GM12865 (cell line): ENCODE measurements around the gene UNC13A.
A peak's percentile ranks its signal among the peaks of the same experiment; 100 is the strongest.
"Not testable (repeated sequence)": the region's sequence is repeated elsewhere in the genome, so short reads cannot be mapped to it uniquely, and the experiment has no call there.

Source experiments
- DNase-seq: peaks from one replicate; pipeline ENCODE4 v3.0.0; 2010; ENCODE audit warnings: low read depth
- H3K4me3 ChIP-seq: 2 replicates; pipeline ENCODE4 v1.5.1; 2011; ENCODE audit warnings: mild to moderate bottlenecking, low read depth, low read length, control low read depth
- TF ChIP-seq, protein P1 (sequence below): IDR thresholded peaks from 2 replicates; pipeline ENCODE4 v1.5.1; 2011; ENCODE audit warnings: low read length, control low read depth, low read depth, inconsistent platforms; ENCODE audit not compliant: insufficient read depth; ENCODE audit errors: missing control alignments

The UNC13A gene

GRCh38 chr19:17577457-17578097, 110.6 kb downstream of the UNC13A start:
- DNase-seq: no peak
- TF ChIP-seq, protein P1, sequence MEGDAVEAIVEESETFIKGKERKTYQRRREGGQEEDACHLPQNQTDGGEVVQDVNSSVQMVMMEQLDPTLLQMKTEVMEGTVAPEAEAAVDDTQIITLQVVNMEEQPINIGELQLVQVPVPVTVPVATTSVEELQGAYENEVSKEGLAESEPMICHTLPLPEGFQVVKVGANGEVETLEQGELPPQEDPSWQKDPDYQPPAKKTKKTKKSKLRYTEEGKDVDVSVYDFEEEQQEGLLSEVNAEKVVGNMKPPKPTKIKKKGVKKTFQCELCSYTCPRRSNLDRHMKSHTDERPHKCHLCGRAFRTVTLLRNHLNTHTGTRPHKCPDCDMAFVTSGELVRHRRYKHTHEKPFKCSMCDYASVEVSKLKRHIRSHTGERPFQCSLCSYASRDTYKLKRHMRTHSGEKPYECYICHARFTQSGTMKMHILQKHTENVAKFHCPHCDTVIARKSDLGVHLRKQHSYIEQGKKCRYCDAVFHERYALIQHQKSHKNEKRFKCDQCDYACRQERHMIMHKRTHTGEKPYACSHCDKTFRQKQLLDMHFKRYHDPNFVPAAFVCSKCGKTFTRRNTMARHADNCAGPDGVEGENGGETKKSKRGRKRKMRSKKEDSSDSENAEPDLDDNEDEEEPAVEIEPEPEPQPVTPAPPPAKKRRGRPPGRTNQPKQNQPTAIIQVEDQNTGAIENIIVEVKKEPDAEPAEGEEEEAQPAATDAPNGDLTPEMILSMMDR: no peak
- H3K4me3 ChIP-seq: no peak overlapping the region

GRCh38 chr19:17576758-17577456, 111.2 kb downstream of the UNC13A start:
- TF ChIP-seq, protein P1: no peak
- DNase-seq: peak; percentile 47
- H3K4me3 ChIP-seq: no peak overlapping the region

GRCh38 chr19:17575871-17576757, 112.0 kb downstream of the UNC13A start:
- TF ChIP-seq, protein P1: no peak
- no peak for DNase-seq
- no peak overlapping the region for H3K4me3 ChIP-seq

GRCh38 chr19:17572638-17573037, 115.5 kb downstream of the UNC13A start:
- no peak overlapping the region for H3K4me3 ChIP-seq
- TF ChIP-seq, protein P1: no peak

GRCh38 chr19:17570791-17571190, 117.4 kb downstream of the UNC13A start:
- TF ChIP-seq, protein P1: no peak
- no peak overlapping the region for H3K4me3 ChIP-seq
- no peak for DNase-seq

More at GRCh38 chr19:17572638-17573037, 115.5 kb downstream of the UNC13A start:
- no peak for DNase-seq

- not testable (repeated sequence) for DNase-seq, H3K4me3 ChIP-seq
These were observed 117.9 kb downstream of the UNC13A start for GRCh38 chr19:17570291-17570690.

- H3K4me3 ChIP-seq: no peak overlapping the region
- no peak for DNase-seq
- TF ChIP-seq, protein P1: no peak
These were observed 120.2 kb downstream of the UNC13A start for GRCh38 chr19:17567940-17568339.
